Esophagus (tissue), 2 donors: ENCODE results near the gene OLFML3. TPM values are rescaled to one million over a fixed set of nuclear protein-coding genes. Genes with fewer than 3 reads are reported as not detected.

ENCODE experiments used
- H3K27ac ChIP-seq, 2 donors: one replicate each; pipeline ENCODE4 v1.5.1; 2013; ENCODE audit warnings: low read depth in 2 of 2, mild to moderate bottlenecking in 2 of 2, inconsistent platforms in 1 of 2, low read length in 1 of 2, moderate library complexity in 1 of 2
- H3K27me3 ChIP-seq, 2 donors: one replicate each; pipeline ENCODE4 v1.6.1; 2013; ENCODE audit warnings: low read length in 2 of 2, control low read depth in 1 of 2, mild to moderate bottlenecking in 1 of 2; ENCODE audit not compliant: insufficient read depth in 2 of 2, control insufficient read depth in 1 of 2
- H3K36me3 ChIP-seq, 2 donors: one replicate each; pipeline ENCODE4 v1.6.1; 2013; ENCODE audit warnings: low read length in 1 of 2; ENCODE audit not compliant: control insufficient read depth in 2 of 2, insufficient read depth in 2 of 2
- H3K4me1 ChIP-seq, 2 donors: one replicate each; pipeline ENCODE4 v1.6.1; 2013; ENCODE audit warnings: low read length in 1 of 2; ENCODE audit not compliant: control insufficient read depth in 2 of 2, insufficient read depth in 2 of 2
- H3K4me3 ChIP-seq, 2 donors: one replicate each; pipeline ENCODE4 v1.5.1; 2013; ENCODE audit warnings: low read length in 2 of 2, mild to moderate bottlenecking in 2 of 2, low read depth in 1 of 2, moderate library complexity in 1 of 2
- H3K9me3 ChIP-seq, 2 donors: one replicate each; pipeline ENCODE4 v1.6.1; 2013; ENCODE audit warnings: mild to moderate bottlenecking in 2 of 2, low read depth in 1 of 2, low read length in 1 of 2, moderate library complexity in 1 of 2; ENCODE audit not compliant: control insufficient read depth in 2 of 2, insufficient read depth in 1 of 2
- WGBS, 2 donors: extraction: QIAGEN DNeasy Blood & Tissue Kit; methylation state at CpG; one replicate each; pipeline ENCODE4 v1.1.7; 2013; 5-methylcytosine and 5-hydroxymethylcytosine counted together
- polyA plus RNA-seq, 2 donors: library from polyadenylated mRNA; stranded (reverse); fragments of 200-250 nt; gene quantifications; one replicate each; pipeline ENCODE4 v1.2.3, GENCODE V29; 2013
- donor health status: healthy with polysubstance abuse.
- donor health status: Bipolar disorder and iron deficiency.

Gene OLFML3
- polyA plus RNA-seq = 1 to 10 TPM; 4.7 to 6.7 TPM

- H3K36me3 ChIP-seq = no peaks in the 10 kb centered on the region
- H3K27ac ChIP-seq = peak within 1 kb of the TSS; percentile 29 to 72
- H3K27me3 ChIP-seq = no peaks in the 10 kb centered on the region
- WGBS, 2 donors = 24 to 33% methylated on average over 13 of the region's 13 CpGs
- H3K4me1 ChIP-seq = peaks cover 3 to 5% of the 10 kb centered on the region in 2 donors
- H3K4me3 ChIP-seq = peak within 1 kb of the TSS in 1 of 2 donors; percentile 16
- no peaks in the 10 kb centered on the region for H3K9me3 ChIP-seq
These were observed at the start of gene OLFML3 for GRCh38 chr1:113978863-113979702. Gene OLFML3, plus strand, starts transcription at chr1:113979474. Its CDS starts 43 bp downstream, at chr1:113979517.

- Histone ChIP-seq H3K4me3 (peak overlapping the region; percentile 92 to 94), H3K27me3 (no peaks in the 10 kb centered on the region), H3K9me3 (no peaks in the 10 kb centered on the region), H3K27ac (peak overlapping the region; percentile 98), H3K36me3 (no peaks in the 10 kb centered on the region), H3K4me1 (peaks cover 0 to 7% of the 10 kb centered on the region in 2 donors)
- 0 to 1% methylated on average over 23 to 62 of the region's 64 CpGs for WGBS, 2 donors
These were observed 49.4 kb upstream of the OLFML3 start for GRCh38 chr1:113929750-113930498.

- WGBS, 2 donors = 0 to 3% methylated on average over 8 of the region's 8 CpGs
- Histone ChIP-seq H3K27me3 (no peaks in the 10 kb centered on the region), H3K9me3 (no peaks in the 10 kb centered on the region), H3K36me3 (no peaks in the 10 kb centered on the region), H3K4me1 (peaks cover 0 to 7% of the 10 kb centered on the region in 2 donors), H3K27ac (peak overlapping the region; percentile 98), H3K4me3 (peak overlapping the region; percentile 92 to 94)
These were observed 48.6 kb upstream of the OLFML3 start for GRCh38 chr1:113930499-113931161.

- H3K36me3 ChIP-seq = no peaks in the 10 kb centered on the region
- H3K27ac ChIP-seq = no peak overlapping the region
- H3K9me3 ChIP-seq = no peaks in the 10 kb centered on the region
- no peaks in the 10 kb centered on the region for H3K27me3 ChIP-seq
- H3K4me1 ChIP-seq = peaks cover 0 to 7% of the 10 kb centered on the region in 2 donors
- peak overlapping the region in 1 of 2 donors; percentile 40 for H3K4me3 ChIP-seq
- WGBS, 2 donors = 13 to 16% methylated on average over 3 of the region's 3 CpGs
These were observed 47.8 kb upstream of the OLFML3 start for GRCh38 chr1:113931451-113931851.

GRCh38 chr1:113934006-113934405, 45.3 kb upstream of the OLFML3 start:
- Histone ChIP-seq H3K27ac (no peak overlapping the region), H3K4me3 (no peak overlapping the region), H3K4me1 (peaks cover 0 to 7% of the 10 kb centered on the region in 2 donors), H3K36me3 (no peaks in the 10 kb centered on the region), H3K9me3 (no peaks in the 10 kb centered on the region), H3K27me3 (no peaks in the 10 kb centered on the region)

- H3K4me1 ChIP-seq = peaks cover 0 to 7% of the 10 kb centered on the region in 2 donors
- no peak overlapping the region for H3K4me3 ChIP-seq
- WGBS, 2 donors = 75 to 80% methylated on average over 5 of the region's 5 CpGs
- H3K9me3 ChIP-seq = no peaks in the 10 kb centered on the region
- no peaks in the 10 kb centered on the region for H3K36me3 ChIP-seq
- H3K27me3 ChIP-seq = no peaks in the 10 kb centered on the region
- H3K27ac ChIP-seq = no peak overlapping the region
These were observed 44.7 kb upstream of the OLFML3 start for GRCh38 chr1:113934511-113935055.

- Histone ChIP-seq H3K9me3 (no peaks in the 10 kb centered on the region), H3K27me3 (no peaks in the 10 kb centered on the region), H3K36me3 (no peaks in the 10 kb centered on the region), H3K4me3 (no peak overlapping the region), H3K27ac (no peak overlapping the region), H3K4me1 (peaks cover 0 to 7% of the 10 kb centered on the region in 2 donors)
- 98 to 100% methylated on average over 1 of the region's 1 CpG for WGBS, 2 donors
These were observed 44.1 kb upstream of the OLFML3 start for GRCh38 chr1:113935176-113935575.

GRCh38 chr1:113935970-113936369, 43.3 kb upstream of the OLFML3 start:
- Histone ChIP-seq H3K27ac (no peak overlapping the region), H3K27me3 (no peaks in the 10 kb centered on the region), H3K4me3 (no peak overlapping the region), H3K4me1 (peaks cover 0 to 7% of the 10 kb centered on the region in 2 donors), H3K36me3 (peaks cover under 1 to 7% of the 10 kb centered on the region in 2 donors), H3K9me3 (no peaks in the 10 kb centered on the region)
- WGBS, 2 donors = 66 to 76% methylated on average over 1 of the region's 1 CpG

- Histone ChIP-seq H3K36me3 (peaks cover 3 to 10% of the 10 kb centered on the region in 2 donors), H3K4me1 (peaks cover 0 to 7% of the 10 kb centered on the region in 2 donors), H3K27me3 (no peaks in the 10 kb centered on the region), H3K4me3 (no peak overlapping the region), H3K27ac (no peak overlapping the region), H3K9me3 (no peaks in the 10 kb centered on the region)
- WGBS, 2 donors = 74 to 78% methylated on average over 1 of the region's 1 CpG
These were observed 42.1 kb upstream of the OLFML3 start for GRCh38 chr1:113937146-113937545.
